Measurements from ENCODE around the gene CADM2.
"Not testable (repeated sequence)": the region's sequence is repeated elsewhere in the genome, so short reads cannot be mapped to it uniquely, and the experiment has no call there.

Gene CADM2

GRCh38 chr3:85846940-85847339 lies 888.2 kb downstream of the CADM2 start:
- peak; percentile 81 for DNase-seq

- no peak for DNase-seq
These were observed 892.3 kb downstream of the CADM2 start for GRCh38 chr3:85851071-85851470.

GRCh38 chr3:85853805-85854204 lies 895.0 kb downstream of the CADM2 start:
- DNase-seq, result no peak

- no peak for DNase-seq
These were observed 904.2 kb downstream of the CADM2 start for GRCh38 chr3:85862893-85863455.

GRCh38 chr3:85864896-85865295 lies 906.1 kb downstream of the CADM2 start:
- no peak for DNase-seq

GRCh38 chr3:85867072-85867471 lies 908.3 kb downstream of the CADM2 start:
- no peak for DNase-seq

- DNase-seq, result no peak
These were observed 916.8 kb downstream of the CADM2 start for GRCh38 chr3:85875589-85875988.

- no peak for DNase-seq
These were observed 918.8 kb downstream of the CADM2 start for GRCh38 chr3:85877631-85878030.

- DNase-seq, result no peak
These were observed 923.1 kb downstream of the CADM2 start for GRCh38 chr3:85881833-85882393.

GRCh38 chr3:85890043-85890555 lies 931.3 kb downstream of the CADM2 start:
- no peak for DNase-seq

GRCh38 chr3:85903434-85903833 lies 944.6 kb downstream of the CADM2 start:
- DNase-seq, result no peak

GRCh38 chr3:85912980-85913379 lies 954.2 kb downstream of the CADM2 start:
- DNase-seq, result no peak

GRCh38 chr3:85922374-85922773 lies 963.6 kb downstream of the CADM2 start:
- no peak for DNase-seq

GRCh38 chr3:85930718-85931117 lies 971.9 kb downstream of the CADM2 start:
- no peak for DNase-seq

GRCh38 chr3:85933326-85933725 lies 974.5 kb downstream of the CADM2 start:
- no peak for DNase-seq

GRCh38 chr3:85935171-85935570 lies 976.4 kb downstream of the CADM2 start:
- DNase-seq, result no peak

- peak; percentile 94 for DNase-seq
These were observed 980.3 kb downstream of the CADM2 start for GRCh38 chr3:85939074-85939482.

- DNase-seq, result no peak
These were observed 991.6 kb downstream of the CADM2 start for GRCh38 chr3:85950435-85950834.

- no peak for DNase-seq
These were observed 1002.0 kb downstream of the CADM2 start for GRCh38 chr3:85960793-85961192.

GRCh38 chr3:85977615-85978338 lies 1019.0 kb downstream of the CADM2 start:
- no peak for DNase-seq

GRCh38 chr3:85979034-85979433 lies 1020.2 kb downstream of the CADM2 start:
- no peak for DNase-seq

GRCh38 chr3:85989581-85989980 lies 1030.8 kb downstream of the CADM2 start:
- DNase-seq, result not testable (repeated sequence)

GRCh38 chr3:86029590-86029989 lies 1070.8 kb downstream of the CADM2 start:
- no peak for DNase-seq

- no peak for DNase-seq
These were observed 1079.1 kb downstream of the CADM2 start for GRCh38 chr3:86037916-86038315.
